Activated CD4-positive, CD25-positive, alpha-beta regulatory T cell treated with anti-CD3 and anti-CD28 coated beads, Interleukin-2, amount 50 U/mL, for 24 hours (primary cell): ENCODE measurements around the gene DHX34.
"Not testable (repeated sequence)": the region's sequence is repeated elsewhere in the genome, so short reads cannot be mapped to it uniquely, and the experiment has no call there.

ENCODE experiments used
- ATAC-seq, 2 donors: fragments of 150-1000 bp; cut with Tn5 transposase; one replicate each; pipeline ENCODE4 v1.10.0; 2021; ENCODE audit warnings: mild to moderate bottlenecking in 1 of 2, moderate library complexity in 1 of 2

DHX34 gene

DNA sequence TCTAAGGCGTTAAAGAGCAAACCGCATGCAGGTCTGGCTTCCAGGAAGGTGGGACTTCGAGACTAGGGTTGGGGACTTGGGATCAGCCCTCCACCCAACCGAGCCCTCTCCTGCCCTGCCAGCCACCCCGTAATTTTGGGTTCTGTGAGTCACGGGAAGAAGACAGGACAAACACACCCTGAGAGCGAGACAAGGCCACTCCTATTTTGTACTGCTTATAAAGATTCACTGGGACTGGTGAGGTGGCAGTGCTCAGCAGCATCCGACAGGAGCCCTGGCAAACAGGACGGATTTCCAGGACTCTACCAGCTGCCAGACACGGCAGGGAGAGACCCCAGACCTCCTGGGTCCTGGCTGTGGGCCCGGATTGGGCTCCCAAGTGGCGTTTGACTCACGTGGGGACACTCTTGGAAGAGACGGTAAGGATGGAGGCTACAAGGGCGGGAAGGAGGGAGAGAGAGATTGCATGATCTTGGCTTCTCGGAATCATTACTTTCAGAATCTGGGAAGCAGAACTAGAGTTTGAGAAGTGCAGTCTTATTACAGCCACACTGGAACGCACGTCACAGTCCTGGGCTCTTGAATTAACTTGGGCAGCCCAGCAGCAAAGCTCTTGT is 17.1 kb upstream of the DHX34 start, which contains the start of gene C5AR2:
C5AR2 (plus strand) TSS at position 245 of the 617 bp plus-strand sequence. CDS start 8,625 bp downstream, outside the sequence.
- no peak for ATAC-seq

DNA sequence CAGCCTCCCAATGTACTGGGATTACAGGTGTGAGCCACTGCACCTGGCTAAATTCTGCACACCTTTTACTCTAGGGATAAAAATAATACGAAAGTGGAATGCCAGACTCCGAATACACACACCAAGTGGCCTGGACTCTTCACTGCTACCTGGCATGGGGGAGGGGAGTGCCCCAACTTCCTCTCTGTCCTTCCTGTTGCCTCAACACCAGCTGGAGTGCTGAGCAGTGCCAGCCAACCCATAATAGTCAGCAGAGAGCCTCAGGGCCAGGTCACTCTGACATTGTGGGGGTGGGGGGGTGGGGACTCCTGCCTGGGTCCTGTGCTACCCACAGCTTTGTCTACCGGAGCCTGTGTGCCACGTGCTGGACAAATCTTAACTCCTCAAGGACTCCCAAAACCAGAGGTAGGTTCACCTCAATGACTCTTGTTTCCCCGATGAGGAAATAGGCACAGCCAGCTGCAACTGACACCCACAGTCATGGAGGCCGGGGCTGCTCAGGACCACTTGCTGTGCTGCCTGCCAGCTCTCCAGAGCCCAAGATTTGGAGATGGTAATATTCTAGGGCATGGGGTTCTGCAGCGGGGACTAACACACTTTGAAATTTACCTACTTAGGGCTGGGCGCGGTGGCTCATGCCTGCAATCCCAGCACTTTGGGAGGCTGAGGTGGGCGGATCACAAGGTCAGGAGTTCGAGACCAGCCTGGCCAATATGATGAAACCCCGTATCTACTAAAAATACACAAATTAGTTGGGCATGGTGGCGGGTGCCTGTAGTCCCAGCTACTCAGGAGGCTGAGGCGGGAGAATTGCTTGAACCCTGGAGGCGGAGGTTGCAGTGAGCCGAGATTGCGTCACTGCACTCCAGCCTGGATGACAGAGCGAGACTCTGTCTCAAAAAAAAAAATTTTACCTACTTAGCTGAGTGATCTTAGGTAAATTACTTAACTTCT is 12.1 kb upstream of the DHX34 start:
- ATAC-seq = peak in 1 of 2 donors; percentile 51

GRCh38 chr19:47339196-47339880 is 9.8 kb upstream of the DHX34 start:
- ATAC-seq = no peak

DNA sequence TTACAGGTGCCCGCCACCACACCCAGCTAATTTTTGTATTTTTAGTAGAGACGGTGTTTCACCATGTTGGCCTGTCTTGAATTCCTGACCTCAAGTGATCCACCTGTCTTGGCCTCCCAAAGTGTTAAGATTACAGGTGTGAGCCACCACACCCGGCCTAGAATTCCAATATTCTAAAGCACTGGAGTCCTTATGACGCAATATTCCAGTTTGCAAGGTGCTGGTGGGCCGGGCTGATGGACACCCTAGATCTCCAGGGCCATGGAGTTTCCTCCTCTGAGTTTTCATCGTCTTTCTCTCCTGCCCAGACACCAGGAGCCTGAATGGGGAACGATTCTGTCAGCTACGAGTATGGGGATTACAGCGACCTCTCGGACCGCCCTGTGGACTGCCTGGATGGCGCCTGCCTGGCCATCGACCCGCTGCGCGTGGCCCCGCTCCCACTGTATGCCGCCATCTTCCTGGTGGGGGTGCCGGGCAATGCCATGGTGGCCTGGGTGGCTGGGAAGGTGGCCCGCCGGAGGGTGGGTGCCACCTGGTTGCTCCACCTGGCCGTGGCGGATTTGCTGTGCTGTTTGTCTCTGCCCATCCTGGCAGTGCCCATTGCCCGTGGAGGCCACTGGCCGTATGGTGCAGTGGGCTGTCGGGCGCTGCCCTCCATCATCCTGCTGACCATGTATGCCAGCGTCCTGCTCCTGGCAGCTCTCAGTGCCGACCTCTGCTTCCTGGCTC is 8.5 kb upstream of the DHX34 start:
- ATAC-seq = no peak

DNA sequence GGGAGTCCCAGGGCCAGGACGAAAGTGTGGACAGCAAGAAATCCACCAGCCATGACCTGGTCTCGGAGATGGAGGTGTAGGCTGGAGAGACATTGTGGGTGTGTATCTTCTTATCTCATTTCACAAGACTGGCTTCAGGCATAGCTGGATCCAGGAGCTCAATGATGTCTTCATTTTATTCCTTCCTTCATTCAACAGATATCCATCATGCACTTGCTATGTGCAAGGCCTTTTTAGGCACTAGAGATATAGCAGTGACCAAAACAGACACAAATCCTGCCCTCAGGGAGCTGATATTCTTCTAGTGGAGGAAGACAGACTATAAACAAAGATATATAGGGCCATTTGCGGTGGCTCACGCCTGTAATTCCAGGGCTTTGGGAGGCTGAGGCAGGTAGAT is 7.4 kb upstream of the DHX34 start:
- no peak for ATAC-seq

DNA sequence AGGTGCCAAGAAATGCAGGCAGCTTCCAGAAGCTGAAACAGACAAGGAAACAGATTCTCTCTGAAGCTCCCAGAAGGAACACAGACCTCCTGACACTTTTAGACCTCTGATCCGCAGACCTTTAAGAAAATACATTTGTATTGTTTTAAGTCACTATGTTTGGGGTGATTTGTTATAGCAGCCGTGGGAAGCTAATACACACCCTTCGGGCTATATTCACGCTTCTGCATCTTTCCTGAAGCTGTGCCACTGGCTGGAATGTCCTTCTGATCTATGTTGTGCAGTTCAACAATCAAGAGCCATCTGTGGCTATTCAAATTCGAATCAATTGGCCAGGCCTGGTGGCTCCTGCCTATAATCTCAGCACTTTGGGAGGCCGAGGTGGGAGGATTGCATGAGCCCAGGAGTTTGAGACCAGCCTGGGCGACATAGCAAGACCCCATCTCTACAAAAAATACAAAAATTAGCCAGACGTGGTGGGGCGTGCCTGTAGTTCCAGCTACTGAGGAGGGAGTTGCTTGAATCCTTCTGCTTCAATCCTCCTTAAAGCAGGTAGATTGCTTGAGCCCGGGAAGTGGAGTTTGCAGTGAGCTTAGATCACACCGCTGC is 5.8 kb upstream of the DHX34 start:
- no peak for ATAC-seq

- no peak for ATAC-seq
These were observed 4.7 kb upstream of the DHX34 start for GRCh38 chr19:47344425-47344824.

- not testable (repeated sequence) for ATAC-seq
These were observed 3.1 kb upstream of the DHX34 start for GRCh38 chr19:47346024-47346423.

DNA sequence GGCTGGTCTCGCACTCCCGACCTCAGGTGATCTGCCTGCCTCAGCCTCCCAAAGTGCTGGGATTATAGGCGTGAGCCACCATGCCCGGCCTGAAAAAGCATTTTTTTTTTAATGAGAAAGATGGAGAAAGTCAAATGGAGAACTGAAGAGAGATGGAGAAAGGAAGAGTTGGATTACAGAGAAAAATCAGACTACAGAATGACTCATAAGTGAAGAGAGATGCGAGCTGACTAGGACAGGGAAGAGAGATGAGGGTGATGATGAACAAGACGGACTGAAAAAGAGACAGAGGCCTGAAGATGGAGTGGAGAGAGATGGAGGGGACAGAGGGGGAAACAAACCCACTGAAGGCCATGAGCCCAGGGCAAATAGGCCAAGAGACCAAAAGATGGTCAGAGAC is 1.5 kb downstream of the DHX34 start:
- no peak for ATAC-seq

- ATAC-seq = no peak
These were observed 2.4 kb downstream of the DHX34 start for GRCh38 chr19:47351548-47351947.

DNA sequence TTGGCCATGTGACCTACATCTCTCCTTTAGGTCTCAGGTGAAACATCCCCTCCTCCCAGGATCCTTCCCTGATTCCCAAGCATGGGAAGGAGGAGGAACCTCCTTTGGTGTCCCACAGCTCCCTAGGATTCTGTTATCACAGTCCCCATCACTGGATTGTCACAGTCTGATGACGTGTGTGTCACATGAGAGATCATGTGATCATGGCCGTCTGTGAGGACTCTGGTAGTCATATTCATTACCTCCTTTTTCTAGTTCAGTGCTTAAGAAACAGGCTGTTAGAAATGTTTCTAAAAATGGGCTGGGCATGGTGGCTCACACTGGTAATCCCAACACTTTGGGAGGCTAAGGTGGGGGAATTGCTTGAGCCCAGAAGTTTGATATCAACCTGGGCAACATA is 3.0 kb downstream of the DHX34 start:
- ATAC-seq = no peak

DNA sequence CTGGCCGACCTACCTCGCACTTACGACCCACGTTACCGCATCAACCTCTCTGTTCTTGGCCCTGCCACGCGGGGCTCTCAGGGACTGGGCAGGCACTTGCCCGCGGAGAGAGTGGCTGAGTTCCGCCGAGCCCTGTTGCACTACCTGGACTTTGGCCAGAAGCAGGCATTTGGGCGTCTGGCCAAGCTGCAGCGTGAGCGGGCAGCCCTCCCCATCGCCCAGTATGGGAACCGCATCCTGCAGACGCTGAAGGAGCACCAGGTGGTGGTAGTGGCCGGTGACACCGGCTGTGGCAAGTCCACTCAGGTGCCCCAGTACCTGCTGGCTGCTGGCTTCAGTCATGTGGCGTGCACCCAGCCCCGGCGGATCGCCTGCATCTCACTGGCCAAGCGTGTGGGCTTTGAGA is 4.2 kb downstream of the DHX34 start:
- no peak for ATAC-seq

GRCh38 chr19:47356900-47357299 is 7.8 kb downstream of the DHX34 start:
- ATAC-seq = no peak

GRCh38 chr19:47357788-47358680 is 8.9 kb downstream of the DHX34 start:
- ATAC-seq = no peak

GRCh38 chr19:47358936-47359335 is 9.8 kb downstream of the DHX34 start:
- no peak for ATAC-seq

- ATAC-seq = no peak
These were observed 13.2 kb downstream of the DHX34 start for GRCh38 chr19:47362321-47362720.

- ATAC-seq = no peak
These were observed 14.8 kb downstream of the DHX34 start for GRCh38 chr19:47363758-47364531.

DNA sequence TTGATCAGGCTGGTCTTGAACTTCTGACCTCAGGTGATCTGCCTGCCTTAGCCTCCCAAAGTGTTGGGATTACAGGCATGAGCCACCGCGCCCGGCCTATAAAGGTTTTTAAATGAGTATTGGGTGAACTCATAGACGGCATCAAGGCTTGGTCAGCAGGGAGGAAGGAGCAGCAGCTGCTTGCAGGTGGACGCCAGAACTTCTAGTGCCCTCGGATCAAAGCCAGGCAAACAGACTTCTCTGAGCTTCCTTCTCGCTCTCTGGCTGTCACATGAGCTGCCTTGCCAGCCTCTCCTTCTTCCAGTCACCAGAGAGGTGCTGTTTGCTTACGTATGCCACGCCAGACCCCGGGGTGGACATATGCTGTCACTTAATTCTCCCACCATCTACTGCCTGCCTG is 16.3 kb downstream of the DHX34 start:
- ATAC-seq = not testable (repeated sequence)

DNA sequence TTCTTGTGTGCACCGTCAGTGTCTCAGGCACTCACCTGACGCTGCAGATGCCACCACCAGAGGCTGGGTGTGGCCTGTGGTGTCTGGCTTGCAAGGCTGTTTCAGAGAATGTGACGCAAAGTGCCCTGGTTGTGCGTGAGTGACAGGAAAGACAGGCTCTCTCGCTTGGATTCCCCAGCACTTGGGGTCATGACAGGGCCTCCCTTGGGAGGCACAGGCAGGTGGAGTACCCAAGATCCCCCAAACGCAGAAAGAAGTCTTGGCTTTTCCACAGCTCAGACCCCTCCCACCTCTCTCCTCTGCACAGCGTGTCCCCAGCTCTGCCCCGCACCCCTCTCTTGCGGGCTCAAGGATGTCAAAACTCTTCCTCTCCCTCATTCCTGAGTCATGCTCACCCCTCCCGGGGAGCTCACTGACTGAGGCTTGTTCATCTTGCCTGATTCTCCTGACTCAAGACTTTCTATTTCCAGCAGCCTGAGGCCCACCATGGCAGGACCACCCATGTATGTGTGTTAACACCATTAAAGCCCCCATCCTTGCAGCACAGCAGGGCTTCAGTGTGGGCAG is 21.0 kb downstream of the DHX34 start:
- no peak for ATAC-seq

DNA sequence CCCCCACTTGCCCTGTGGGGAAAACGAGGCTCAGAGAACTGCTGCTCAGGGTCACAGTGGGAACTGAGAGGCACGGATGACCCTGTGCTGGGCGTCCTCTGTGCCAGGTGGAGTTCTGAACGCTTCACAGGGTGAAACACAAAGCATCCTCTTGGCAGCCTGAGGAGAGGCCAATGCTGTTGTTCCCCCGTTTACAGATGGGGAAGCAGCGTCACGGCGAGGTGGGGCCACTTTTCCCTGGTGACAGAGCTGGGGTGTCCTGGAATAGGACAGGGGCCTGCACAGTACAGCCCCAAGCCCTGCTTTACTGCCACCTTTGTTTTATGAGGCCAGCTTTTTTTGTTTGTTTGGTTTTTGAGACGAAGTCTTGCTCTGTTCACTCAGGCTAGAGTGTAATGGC is 22.1 kb downstream of the DHX34 start:
- ATAC-seq = no peak
